Subcutaneous abdominal adipose tissue (tissue), 5 donors: ENCODE results near the gene ANO2.

Experiments
- H3K27ac ChIP-seq: one replicate; pipeline ENCODE4 v1.7.0; 2013; ENCODE audit warnings: low read depth, mild to moderate bottlenecking, inconsistent platforms, low read length, moderate library complexity
- H3K27me3 ChIP-seq, 5 donors: one replicate each; pipeline ENCODE4 v1.7.0; 2013; ENCODE audit warnings: low read length in 5 of 5, inconsistent platforms in 1 of 5; ENCODE audit not compliant: control insufficient read depth in 5 of 5, insufficient read depth in 4 of 5
- H3K36me3 ChIP-seq, 5 donors: one replicate each; pipeline ENCODE4 v1.7.0; 2013; ENCODE audit warnings: low read length in 5 of 5; ENCODE audit not compliant: control insufficient read depth in 5 of 5, insufficient read depth in 5 of 5
- H3K4me1 ChIP-seq, 5 donors: one replicate each; pipeline ENCODE4 v1.7.0; 2013; ENCODE audit warnings: low read length in 5 of 5, mild to moderate bottlenecking in 3 of 5, moderate library complexity in 1 of 5; ENCODE audit not compliant: control insufficient read depth in 5 of 5, insufficient read depth in 5 of 5
- H3K4me3 ChIP-seq, 5 donors: one replicate each; pipeline ENCODE4 v1.7.0; 2013; ENCODE audit warnings: low read length in 5 of 5, low read depth in 1 of 5
- H3K9ac ChIP-seq, 5 donors: one replicate each; pipeline ENCODE4 v1.7.0; 2013; ENCODE audit warnings: low read length in 5 of 5, mild to moderate bottlenecking in 4 of 5, moderate library complexity in 3 of 5
- H3K9me3 ChIP-seq, 5 donors: one replicate each; pipeline ENCODE4 v1.7.0; 2013; ENCODE audit warnings: low read length in 5 of 5; ENCODE audit not compliant: control insufficient read depth in 5 of 5
- donor health status: healthy.
- donor health status: healthy.
- donor health status: healthy.
- donor health status: healthy.
- donor health status: healthy.

ANO2 gene

GRCh38 chr12:5571115-5571514 is 373.9 kb downstream of the ANO2 start:
- peaks cover 0 to 27% (median 6%) of the 10 kb centered on the region in 5 donors for H3K27me3 ChIP-seq
- peaks cover 0 to 3% (median 0%) of the 10 kb centered on the region in 5 donors for H3K36me3 ChIP-seq
- no peaks in the 10 kb centered on the region for H3K9me3 ChIP-seq
- H3K27ac ChIP-seq, result no peak overlapping the region
- H3K4me3 ChIP-seq, result no peak overlapping the region
- peaks cover 0 to 6% (median 2%) of the 10 kb centered on the region in 5 donors for H3K4me1 ChIP-seq
- no peak overlapping the region for H3K9ac ChIP-seq

- H3K4me1 ChIP-seq, result peaks cover 0 to 3% (median 2%) of the 10 kb centered on the region in 5 donors
- no peak overlapping the region for H3K9ac ChIP-seq
- no peaks in the 10 kb centered on the region for H3K9me3 ChIP-seq
- H3K27me3 ChIP-seq, result peaks cover 0 to 21% (median 6%) of the 10 kb centered on the region in 5 donors
- peaks cover 0 to under 1% (median 0%) of the 10 kb centered on the region in 5 donors for H3K36me3 ChIP-seq
- H3K27ac ChIP-seq, result no peak overlapping the region
- H3K4me3 ChIP-seq, result no peak overlapping the region
Observed at GRCh38 chr12:5570416-5570815, 374.6 kb downstream of the ANO2 start.

- H3K4me1 ChIP-seq, result peaks cover 0 to 3% (median 2%) of the 10 kb centered on the region in 5 donors
- no peak overlapping the region for H3K9ac ChIP-seq
- H3K4me3 ChIP-seq, result no peak overlapping the region
- H3K27me3 ChIP-seq, result peaks cover 0 to 20% (median 6%) of the 10 kb centered on the region in 5 donors
- no peak overlapping the region for H3K27ac ChIP-seq
- H3K9me3 ChIP-seq, result no peaks in the 10 kb centered on the region
- peaks cover 0 to 6% (median 4%) of the 10 kb centered on the region in 5 donors for H3K36me3 ChIP-seq
Observed at GRCh38 chr12:5568325-5568981, 376.6 kb downstream of the ANO2 start.

GRCh38 chr12:5567016-5567725 is 377.9 kb downstream of the ANO2 start:
- no peak overlapping the region for H3K9ac ChIP-seq

GRCh38 chr12:5565933-5566599 is 379.0 kb downstream of the ANO2 start:
- peaks cover 2 to 13% (median 5%) of the 10 kb centered on the region in 5 donors for H3K27me3 ChIP-seq
- peaks cover 0 to 16% (median 8%) of the 10 kb centered on the region in 5 donors for H3K36me3 ChIP-seq

More at GRCh38 chr12:5567016-5567725, 377.9 kb downstream of the ANO2 start:
- H3K4me3 ChIP-seq, result no peak overlapping the region
- H3K36me3 ChIP-seq, result peaks cover 0 to 16% (median 8%) of the 10 kb centered on the region in 5 donors
- no peaks in the 10 kb centered on the region for H3K9me3 ChIP-seq
- H3K27me3 ChIP-seq, result peaks cover 1 to 14% (median 6%) of the 10 kb centered on the region in 5 donors
- peaks cover 0 to 3% (median 2%) of the 10 kb centered on the region in 5 donors for H3K4me1 ChIP-seq
- no peak overlapping the region for H3K27ac ChIP-seq

GRCh38 chr12:5562581-5562980 is 382.5 kb downstream of the ANO2 start:
- Histone ChIP-seq H3K27me3 (peaks cover 0 to 19% (median 4%) of the 10 kb centered on the region in 5 donors), H3K4me3 (no peak overlapping the region), H3K9ac (no peak overlapping the region), H3K27ac (no peak overlapping the region), H3K4me1 (peaks cover 0 to 8% (median 3%) of the 10 kb centered on the region in 5 donors), H3K36me3 (peaks cover 0 to 16% (median 10%) of the 10 kb centered on the region in 5 donors), H3K9me3 (no peaks in the 10 kb centered on the region)

More at GRCh38 chr12:5565933-5566599, 379.0 kb downstream of the ANO2 start:
- no peak overlapping the region for H3K9ac ChIP-seq
- peaks cover 0 to 3% (median 2%) of the 10 kb centered on the region in 5 donors for H3K4me1 ChIP-seq
- H3K27ac ChIP-seq, result no peak overlapping the region
- no peak overlapping the region for H3K4me3 ChIP-seq
- H3K9me3 ChIP-seq, result no peaks in the 10 kb centered on the region

- Histone ChIP-seq H3K4me1 (peaks cover 0 to 11% (median 3%) of the 10 kb centered on the region in 5 donors), H3K36me3 (peaks cover 0 to 16% (median 10%) of the 10 kb centered on the region in 5 donors), H3K27ac (no peak overlapping the region), H3K9me3 (no peaks in the 10 kb centered on the region), H3K9ac (no peak overlapping the region), H3K4me3 (no peak overlapping the region), H3K27me3 (peaks cover 0 to 12% (median 4%) of the 10 kb centered on the region in 5 donors)
Observed at GRCh38 chr12:5561846-5562245, 383.2 kb downstream of the ANO2 start.

GRCh38 chr12:5561057-5561456 is 384.0 kb downstream of the ANO2 start:
- Histone ChIP-seq H3K4me1 (peaks cover 0 to 11% (median 2%) of the 10 kb centered on the region in 5 donors), H3K9ac (no peak overlapping the region), H3K9me3 (peaks cover 0 to 2% (median 0%) of the 10 kb centered on the region in 5 donors), H3K4me3 (no peak overlapping the region), H3K27me3 (peaks cover 0 to 12% (median 4%) of the 10 kb centered on the region in 5 donors), H3K36me3 (peaks cover 0 to 16% (median 10%) of the 10 kb centered on the region in 5 donors), H3K27ac (no peak overlapping the region)

- peaks cover 0 to 11% (median 0%) of the 10 kb centered on the region in 5 donors for H3K4me1 ChIP-seq
- peaks cover 0 to 2% (median 0%) of the 10 kb centered on the region in 5 donors for H3K9me3 ChIP-seq
- no peak overlapping the region for H3K9ac ChIP-seq
- no peak overlapping the region for H3K4me3 ChIP-seq
- H3K27ac ChIP-seq, result no peak overlapping the region
- H3K27me3 ChIP-seq, result peaks cover 0 to 12% (median 4%) of the 10 kb centered on the region in 5 donors
- peaks cover 0 to 16% (median 10%) of the 10 kb centered on the region in 5 donors for H3K36me3 ChIP-seq
Observed at GRCh38 chr12:5560265-5560664, 384.8 kb downstream of the ANO2 start.
